Tibial nerve (tissue), 4 donors: ENCODE measurements around the gene CIZ1.

ENCODE experiments used
- CTCF ChIP-seq, 5 experiments: fragments of 200-600 bp in 3 of 5; fragments of 450-650 bp in 2 of 5; sonication (generic) in 3 of 5; IDR thresholded peaks; one replicate each; pipeline ENCODE4 v1.5.1; 2016 to 2019; ENCODE audit warnings: antibody characterized with exemption in 5 of 5, mild to moderate bottlenecking in 3 of 5, moderate library complexity in 2 of 5
- EP300 ChIP-seq, 2 donors: sonication (generic); formaldehyde crosslinking; IDR thresholded peaks; one replicate each; pipeline ENCODE4 v1.6.1; 2017; ENCODE audit warnings: antibody characterized with exemption in 2 of 2, mild to moderate bottlenecking in 1 of 2
- POLR2A ChIP-seq, 2 donors: fragments of 450-650 bp; IDR thresholded peaks; one replicate each; pipeline ENCODE4 v1.6.1; 2017; ENCODE audit warnings: antibody characterized with exemption in 2 of 2, mild to moderate bottlenecking in 2 of 2, moderate library complexity in 2 of 2

- TF ChIP-seq POLR2A (IDR thresholded peaks at IDR 0.05) (no peak), CTCF (IDR thresholded peaks at IDR 0.05) (no peak), EP300 (IDR thresholded peaks at IDR 0.05) (no peak)
Observed at GRCh38 chr9:128118472-128118857, 72.9 kb downstream of the CIZ1 start.
